Ovary (tissue), 9 donors: ENCODE data around the gene VPS33B. TPM values are rescaled to one million over a fixed set of nuclear protein-coding genes. Genes with fewer than 3 reads are reported as not detected.

Experiments
- DNase-seq, 5 donors: peaks; one replicate each; pipeline ENCODE4 v3.0.0-alpha.2; 2019 to 2020
- H3K27ac ChIP-seq, 2 donors: fragments of 200-600 bp; one replicate each; pipeline versions ENCODE4 v1.5.1 to v1.8.0; 2019 to 2022
- H3K27me3 ChIP-seq: fragments of 200-600 bp; one replicate; pipeline ENCODE4 v1.8.0; 2022
- H3K36me3 ChIP-seq: fragments of 200-600 bp; sonication (generic); one replicate; pipeline ENCODE4 v1.5.1; 2019
- H3K4me1 ChIP-seq: one replicate; pipeline ENCODE4 v1.8.1; 2013; ENCODE audit warnings: mild to moderate bottlenecking, moderate library complexity; ENCODE audit not compliant: insufficient read depth
- H3K4me3 ChIP-seq: fragments of 200-600 bp; sonication (generic); one replicate; pipeline ENCODE4 v1.5.1; 2017
- H3K9me3 ChIP-seq, 2 donors: fragments of 200-600 bp in 1 of 2; sonication (generic) in 1 of 2; one replicate each; pipeline versions ENCODE4 v1.5.1 to v1.8.1; 2013 to 2019; ENCODE audit warnings: mild to moderate bottlenecking in 1 of 2, moderate library complexity in 1 of 2
- EP300 ChIP-seq: sonication (generic); formaldehyde crosslinking; IDR thresholded peaks from one replicate; pipeline ENCODE4 v1.6.1; 2017; ENCODE audit warnings: antibody characterized with exemption
- POLR2A ChIP-seq: fragments of 450-650 bp; IDR thresholded peaks from one replicate; pipeline ENCODE4 v1.6.1; 2017; ENCODE audit warnings: antibody characterized with exemption, mild to moderate bottlenecking, moderate library complexity
- WGBS, 3 donors: extraction: QIAGEN DNeasy Blood & Tissue Kit in 1 of 3; methylation state at CpG; one replicate each; pipeline versions ENCODE4 v1.1.5 to v1.1.7; 2013 to 2017; 5-methylcytosine and 5-hydroxymethylcytosine counted together
- intact Hi-C, 4 donors: fragments of 100-400 bp; cut with DNase I; formaldehyde crosslinking; loops; one replicate each; pipeline versions ENCODE4 v1.11.0 to v1.15.1; 2022 to 2023
- polyA plus RNA-seq, 2 donors: library from polyadenylated mRNA; stranded (reverse); fragments of 200-250 nt in 1 of 2; fragments of 350-450 nt in 1 of 2; fragmentation: Illumina TruSeq in 1 of 2; extraction: RNeasy Lipid Tissue Mini Kit (QIAGEN cat#74804) in 1 of 2; gene quantifications; one replicate each; pipeline ENCODE4 v1.2.3, GENCODE V29; 2013 to 2014
- total RNA-seq, 7 donors: library from RNA; depleted of rRNA in 2 of 7; stranded (reverse); fragments of >200 nt in 2 of 7; fragmentation: NEBNext Ultra II Directional in 3 of 7; extraction: Animal tissue kit (Norgen Biotek cat#: 25700) in 3 of 7; gene quantifications; one replicate each; pipeline versions ENCODE4 v1.1.0 to v1.2.4, GENCODE V29; 2016 to 2023
- TF ChIP-seq, protein P1 (sequence below), 3 donors: fragments of 450-650 bp in 2 of 3; fragments of 200-600 bp in 1 of 3; IDR thresholded peaks; one replicate each; pipeline versions ENCODE4 v1.5.1 to v1.8.0; 2016 to 2022; ENCODE audit warnings: antibody characterized with exemption in 3 of 3, mild to moderate bottlenecking in 1 of 3
- donor health status: DM: no; HTN: no; CAD: no; lungs with moderate emphysema.
- donor health status: DM: no; HTN: no; CAD: no.
- donor health status: Bipolar disorder and iron deficiency.
- donor health status: DM: yes; HTN: yes; CAD: no.
- donor health status: DM: no; HTN: no; CAD: no.
- donor health status: DM: yes; HTN: yes; CAD: no.

The VPS33B gene
- total and polyA plus RNA-seq, 9 donors, result 8.5 to 17.4 (median 13.2) TPM

DNA sequence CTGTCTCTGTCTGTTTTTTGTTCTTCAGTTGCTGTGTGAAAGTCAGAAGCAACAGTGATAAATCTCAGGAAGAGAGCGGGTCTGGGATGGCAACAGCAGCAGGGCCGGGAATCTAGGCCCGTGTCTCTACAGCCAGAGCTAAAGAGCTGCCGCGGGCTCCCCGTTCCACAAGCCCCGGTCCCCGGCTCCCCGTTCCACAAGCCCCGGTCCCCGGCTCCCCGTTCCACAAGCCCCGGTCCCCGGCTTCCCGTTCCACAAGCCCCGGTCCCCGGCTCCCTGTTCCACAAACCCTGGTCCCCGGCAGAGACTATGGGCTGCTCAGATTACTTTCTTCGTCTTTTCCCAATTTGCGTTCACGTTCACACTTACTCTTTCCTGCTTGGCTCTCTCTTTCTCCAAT lies 48.2 kb downstream of the VPS33B start:
- Histone ChIP-seq H3K9me3 (no peaks in the 10 kb centered on the region), H3K27me3 (no peaks in the 10 kb centered on the region), H3K4me1 (no peaks in the 10 kb centered on the region), H3K36me3 (no peaks in the 10 kb centered on the region), H3K27ac (no peak overlapping the region), H3K4me3 (no peak overlapping the region)
- no peak for DNase-seq
- TF ChIP-seq, protein P1, sequence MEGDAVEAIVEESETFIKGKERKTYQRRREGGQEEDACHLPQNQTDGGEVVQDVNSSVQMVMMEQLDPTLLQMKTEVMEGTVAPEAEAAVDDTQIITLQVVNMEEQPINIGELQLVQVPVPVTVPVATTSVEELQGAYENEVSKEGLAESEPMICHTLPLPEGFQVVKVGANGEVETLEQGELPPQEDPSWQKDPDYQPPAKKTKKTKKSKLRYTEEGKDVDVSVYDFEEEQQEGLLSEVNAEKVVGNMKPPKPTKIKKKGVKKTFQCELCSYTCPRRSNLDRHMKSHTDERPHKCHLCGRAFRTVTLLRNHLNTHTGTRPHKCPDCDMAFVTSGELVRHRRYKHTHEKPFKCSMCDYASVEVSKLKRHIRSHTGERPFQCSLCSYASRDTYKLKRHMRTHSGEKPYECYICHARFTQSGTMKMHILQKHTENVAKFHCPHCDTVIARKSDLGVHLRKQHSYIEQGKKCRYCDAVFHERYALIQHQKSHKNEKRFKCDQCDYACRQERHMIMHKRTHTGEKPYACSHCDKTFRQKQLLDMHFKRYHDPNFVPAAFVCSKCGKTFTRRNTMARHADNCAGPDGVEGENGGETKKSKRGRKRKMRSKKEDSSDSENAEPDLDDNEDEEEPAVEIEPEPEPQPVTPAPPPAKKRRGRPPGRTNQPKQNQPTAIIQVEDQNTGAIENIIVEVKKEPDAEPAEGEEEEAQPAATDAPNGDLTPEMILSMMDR (IDR thresholded peaks at IDR 0.05), result no peak
- TF ChIP-seq EP300, result no peak
- TF ChIP-seq POLR2A, result no peak
- intact Hi-C loops, result no loop called here
- 91 to 97% (median 93%) methylated on average over 20 to 21 of the region's 21 CpGs for WGBS, 3 donors

DNA sequence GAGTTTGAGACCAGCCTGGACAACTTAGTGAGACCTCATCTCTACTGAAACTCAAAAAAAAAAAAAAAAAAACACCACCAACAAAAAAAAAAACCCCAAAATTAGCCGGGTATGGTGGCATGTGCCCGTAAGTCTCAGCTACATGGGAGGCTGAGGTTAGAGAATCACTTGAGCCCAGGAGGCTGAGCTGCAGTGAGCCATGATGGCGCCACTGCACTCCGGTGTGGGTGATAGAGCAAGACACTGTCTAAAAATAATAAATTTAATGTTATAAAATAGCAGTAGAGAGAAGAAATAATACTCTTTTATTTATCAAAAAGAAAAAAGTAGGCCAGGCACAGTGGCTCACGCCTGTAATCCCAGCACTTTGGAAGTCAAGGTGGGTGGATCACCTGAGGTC lies 50.3 kb downstream of the VPS33B start:
- no peak overlapping the region for H3K27ac ChIP-seq
- intact Hi-C loops, result no loop called here
- no peaks in the 10 kb centered on the region for H3K27me3 ChIP-seq
- no peaks in the 10 kb centered on the region for H3K4me1 ChIP-seq
- no peaks in the 10 kb centered on the region for H3K9me3 ChIP-seq
- no peak for DNase-seq
- TF ChIP-seq, protein P1 (IDR thresholded peaks at IDR 0.05), result no peak
- no peak for TF ChIP-seq EP300
- no peak for TF ChIP-seq POLR2A
- WGBS, 3 donors, result 83 to 97% (median 87%) methylated on average over 5 of the region's 5 CpGs
- H3K36me3 ChIP-seq, result no peaks in the 10 kb centered on the region
- H3K4me3 ChIP-seq, result no peak overlapping the region

DNA sequence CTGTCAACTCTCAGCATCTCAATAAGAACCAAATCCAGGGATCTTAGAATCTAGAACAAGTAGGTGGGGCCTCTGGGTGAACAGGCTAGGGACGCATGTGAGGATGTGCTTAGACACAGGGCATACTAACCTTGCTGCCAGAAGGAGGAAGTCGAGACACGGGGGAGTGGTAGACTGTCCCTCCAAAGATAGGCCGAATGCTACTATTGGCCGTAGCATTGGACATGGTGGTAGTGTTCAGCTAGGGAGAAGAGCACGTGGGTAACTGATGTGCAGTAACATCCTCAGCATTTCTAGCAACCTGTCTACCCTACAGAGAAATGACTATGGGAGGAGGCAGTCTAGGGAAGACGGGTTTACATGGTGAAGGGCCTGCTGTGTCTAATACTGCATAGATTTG lies 52.1 kb downstream of the VPS33B start:
- TF ChIP-seq, protein P1 (IDR thresholded peaks at IDR 0.05), result no peak
- TF ChIP-seq EP300, result no peak
- TF ChIP-seq POLR2A, result no peak
- intact Hi-C loops, result no loop called here
- DNase-seq, result no peak
- H3K27me3 ChIP-seq, result no peaks in the 10 kb centered on the region
- H3K9me3 ChIP-seq, result no peaks in the 10 kb centered on the region
- no peaks in the 10 kb centered on the region for H3K4me1 ChIP-seq
- H3K4me3 ChIP-seq, result no peak overlapping the region
- no peak overlapping the region for H3K27ac ChIP-seq
- no peaks in the 10 kb centered on the region for H3K36me3 ChIP-seq
- 84 to 91% (median 87%) methylated on average over 7 of the region's 7 CpGs for WGBS, 3 donors

DNA sequence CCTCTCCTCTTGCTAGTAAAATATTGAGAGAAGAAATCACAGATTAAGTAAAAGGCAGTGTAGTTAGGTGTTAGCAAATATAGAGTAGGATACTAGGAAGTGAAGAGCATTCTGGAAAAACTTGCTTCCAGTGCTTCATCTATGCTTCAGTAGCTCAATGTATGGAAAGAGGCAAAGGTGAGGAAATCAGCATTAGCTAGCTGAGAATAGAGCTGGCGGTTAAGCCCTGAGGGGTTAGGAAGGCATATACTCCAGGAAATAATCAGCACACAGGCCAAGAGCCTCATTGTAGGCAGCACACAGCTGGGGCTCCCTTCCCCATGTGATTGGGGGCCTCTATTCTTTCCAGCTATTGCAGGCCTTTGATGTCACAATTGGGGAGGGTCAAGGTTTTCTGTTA lies 54.0 kb downstream of the VPS33B start:
- no peak overlapping the region for H3K27ac ChIP-seq
- TF ChIP-seq POLR2A (no peak), EP300 (no peak)
- TF ChIP-seq, protein P1 (IDR thresholded peaks at IDR 0.05), result no peak
- DNase-seq, result no peak
- 93 to 98% (median 95%) methylated on average over 1 of the region's 1 CpG for WGBS, 3 donors
- H3K4me3 ChIP-seq, result no peak overlapping the region
- no peaks in the 10 kb centered on the region for H3K36me3 ChIP-seq
- intact Hi-C loops, result no loop called here
- no peaks in the 10 kb centered on the region for H3K27me3 ChIP-seq
- H3K4me1 ChIP-seq, result no peaks in the 10 kb centered on the region
- no peaks in the 10 kb centered on the region for H3K9me3 ChIP-seq

DNA sequence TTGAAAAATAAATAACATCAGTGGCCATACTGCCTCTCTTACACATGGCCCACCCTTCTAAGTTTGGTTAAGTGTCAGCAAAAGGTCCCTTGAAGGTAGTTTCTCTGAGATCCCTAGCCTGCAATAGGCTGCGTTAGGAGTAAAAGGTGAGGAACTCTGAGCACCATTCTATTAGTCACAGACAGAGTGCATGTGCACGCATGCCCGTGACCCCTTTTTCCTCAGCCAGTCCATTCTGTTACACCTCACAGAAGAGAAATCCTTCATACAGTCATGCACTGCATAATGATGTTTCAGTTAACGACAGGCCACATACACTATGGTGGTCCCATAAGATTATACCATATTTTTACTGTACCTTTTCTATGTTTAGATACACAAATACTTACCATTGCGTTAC lies 55.2 kb downstream of the VPS33B start:
- WGBS, 3 donors, result 90 to 94% (median 92%) methylated on average over 5 of the region's 5 CpGs
- Histone ChIP-seq H3K27ac (no peak overlapping the region), H3K36me3 (no peaks in the 10 kb centered on the region), H3K27me3 (no peaks in the 10 kb centered on the region), H3K9me3 (no peaks in the 10 kb centered on the region), H3K4me1 (no peaks in the 10 kb centered on the region), H3K4me3 (no peak overlapping the region)
- intact Hi-C loops, result no loop called here
- DNase-seq, result no peak
- TF ChIP-seq POLR2A (no peak), EP300 (no peak)
- TF ChIP-seq, protein P1 (IDR thresholded peaks at IDR 0.05), result no peak
